SU-DHL-6 (cell line): Measurements from ENCODE around the gene RPS27L.

ENCODE experiments used
- EZH2phosphoT487 ChIP-seq: fragments of 200-600 bp; sonication (generic), shearing (Covaris generic); conservative IDR thresholded peaks from 2 replicates; pipeline ENCODE4 v1.6.1; 2018; ENCODE audit warnings: mild to moderate bottlenecking, antibody characterized with exemption, low read length, moderate library complexity, mixed read lengths
- TF ChIP-seq, protein P1 (sequence below): fragments of 200-600 bp; sonication (generic); IDR thresholded peaks from one replicate; pipeline ENCODE4 v1.5.1; 2017; ENCODE audit warnings: antibody characterized with exemption, mild to moderate bottlenecking, low read length, moderate library complexity; ENCODE audit not compliant: insufficient read depth, poor library complexity, severe bottlenecking

DNA sequence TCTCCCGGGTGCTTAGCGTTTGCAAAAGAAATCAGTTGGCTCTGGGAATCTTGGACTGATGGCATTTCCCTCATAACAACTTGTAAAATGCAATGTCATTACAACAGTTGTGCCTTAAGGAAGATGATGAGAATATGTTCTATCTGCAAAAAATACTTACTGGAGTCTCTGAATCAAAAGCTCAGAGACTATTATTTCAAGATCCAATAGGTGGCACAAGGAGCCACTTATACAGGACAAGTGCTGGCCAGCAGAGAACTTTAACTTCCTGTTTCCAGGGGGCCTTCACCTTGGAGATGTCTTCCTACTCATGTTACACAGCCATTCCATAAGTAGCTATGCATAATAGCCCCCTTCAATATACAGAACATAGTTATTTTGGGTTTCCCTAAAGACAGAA, 8.9 kb upstream of the RPS27L start:
- TF ChIP-seq, protein P1, sequence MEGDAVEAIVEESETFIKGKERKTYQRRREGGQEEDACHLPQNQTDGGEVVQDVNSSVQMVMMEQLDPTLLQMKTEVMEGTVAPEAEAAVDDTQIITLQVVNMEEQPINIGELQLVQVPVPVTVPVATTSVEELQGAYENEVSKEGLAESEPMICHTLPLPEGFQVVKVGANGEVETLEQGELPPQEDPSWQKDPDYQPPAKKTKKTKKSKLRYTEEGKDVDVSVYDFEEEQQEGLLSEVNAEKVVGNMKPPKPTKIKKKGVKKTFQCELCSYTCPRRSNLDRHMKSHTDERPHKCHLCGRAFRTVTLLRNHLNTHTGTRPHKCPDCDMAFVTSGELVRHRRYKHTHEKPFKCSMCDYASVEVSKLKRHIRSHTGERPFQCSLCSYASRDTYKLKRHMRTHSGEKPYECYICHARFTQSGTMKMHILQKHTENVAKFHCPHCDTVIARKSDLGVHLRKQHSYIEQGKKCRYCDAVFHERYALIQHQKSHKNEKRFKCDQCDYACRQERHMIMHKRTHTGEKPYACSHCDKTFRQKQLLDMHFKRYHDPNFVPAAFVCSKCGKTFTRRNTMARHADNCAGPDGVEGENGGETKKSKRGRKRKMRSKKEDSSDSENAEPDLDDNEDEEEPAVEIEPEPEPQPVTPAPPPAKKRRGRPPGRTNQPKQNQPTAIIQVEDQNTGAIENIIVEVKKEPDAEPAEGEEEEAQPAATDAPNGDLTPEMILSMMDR = peak; percentile 25
- TF ChIP-seq EZH2phosphoT487 = no peak
